ENCODE measurements around the gene GMCL1. TPM values are rescaled to one million over a fixed set of nuclear protein-coding genes. Genes with fewer than 3 reads are reported as not detected.

GMCL1 gene
- total RNA-seq, 1 donor from 2014 or later = 13.6 TPM

- DNase-seq (ENCODE audit: low read depth) = no peak
Measured at GRCh38 chr2:69923116-69923515, 93.7 kb downstream of the GMCL1 start.

- DNase-seq (ENCODE audit: low read depth) = no peak
Measured at GRCh38 chr2:69926849-69927515, 97.5 kb downstream of the GMCL1 start.

Other genes starting within 250 kb of the GMCL1 start
- gene AAK1, start 185.9 kb upstream of the GMCL1 start, total RNA-seq = 28.3 and 39.0 TPM in 2 replicates
- 18.1 and 28.5 TPM in 2 replicates for gene ANXA4, start 87.5 kb upstream of the GMCL1 start, total RNA-seq
- gene SNRNP27, start 64.3 kb downstream of the GMCL1 start, total RNA-seq = 113 and 116 TPM in 2 replicates
- gene MXD1, start 85.4 kb downstream of the GMCL1 start, total RNA-seq = 3.6 and 3.9 TPM in 2 replicates
- gene ASPRV1, start 132.0 kb downstream of the GMCL1 start, total RNA-seq = 0.80 and 0.99 TPM in 2 replicates

All from myocyte (in vitro differentiated cells).